ENCODE results near the gene EHBP1L1.

The EHBP1L1 gene

DNA sequence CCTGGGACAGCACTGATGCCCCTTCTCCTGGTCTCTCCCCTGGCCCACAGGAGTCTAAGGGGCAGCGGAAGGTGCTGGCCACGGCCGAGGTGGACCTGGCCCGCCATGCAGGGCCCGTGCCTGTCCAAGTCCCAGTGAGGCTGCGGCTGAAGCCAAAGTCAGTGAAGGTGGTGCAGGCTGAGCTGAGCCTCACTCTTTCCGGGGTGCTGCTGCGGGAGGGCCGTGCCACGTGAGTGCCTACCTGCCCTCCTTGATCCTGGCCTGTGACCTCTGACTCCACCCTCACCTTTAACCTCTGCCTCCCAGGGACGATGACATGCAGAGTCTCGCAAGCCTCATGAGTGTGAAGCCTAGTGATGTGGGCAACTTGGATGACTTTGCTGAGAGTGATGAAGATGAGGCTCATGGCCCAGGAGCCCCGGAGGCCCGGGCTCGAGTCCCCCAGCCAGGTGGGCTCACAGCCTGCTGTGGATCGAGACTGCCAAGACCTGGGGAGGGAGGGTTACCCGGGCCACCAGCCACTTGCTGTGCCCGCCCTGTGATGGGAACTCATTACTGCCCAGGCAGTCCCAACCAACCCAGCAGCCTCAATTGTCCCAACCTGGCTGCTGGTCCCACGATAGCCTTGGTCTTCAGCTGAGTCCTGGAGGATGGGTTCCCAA is 4.3 kb downstream of the EHBP1L1 start:
- DNase-seq = no peak

DNA sequence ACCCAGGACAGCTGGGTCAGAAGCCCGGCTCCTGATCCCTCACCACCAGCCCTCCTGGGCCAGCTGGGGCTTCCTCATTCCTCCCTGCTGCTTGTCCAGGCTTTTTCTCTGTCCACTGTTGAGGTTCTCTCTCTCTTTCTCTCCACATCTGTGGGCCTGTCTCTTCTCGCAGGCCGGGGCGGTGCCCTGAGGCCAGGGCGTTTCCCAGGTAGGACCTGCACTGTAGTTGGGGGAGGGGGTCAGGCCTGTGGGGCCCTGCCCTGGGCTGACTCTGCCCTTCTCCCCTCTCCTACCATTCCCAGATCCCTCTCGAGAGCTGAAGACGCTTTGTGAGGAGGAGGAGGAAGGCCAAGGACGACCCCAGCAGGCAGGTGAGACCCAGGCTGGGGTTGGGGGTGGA is 4.9 kb downstream of the EHBP1L1 start:
- DNase-seq = no peak

DNA sequence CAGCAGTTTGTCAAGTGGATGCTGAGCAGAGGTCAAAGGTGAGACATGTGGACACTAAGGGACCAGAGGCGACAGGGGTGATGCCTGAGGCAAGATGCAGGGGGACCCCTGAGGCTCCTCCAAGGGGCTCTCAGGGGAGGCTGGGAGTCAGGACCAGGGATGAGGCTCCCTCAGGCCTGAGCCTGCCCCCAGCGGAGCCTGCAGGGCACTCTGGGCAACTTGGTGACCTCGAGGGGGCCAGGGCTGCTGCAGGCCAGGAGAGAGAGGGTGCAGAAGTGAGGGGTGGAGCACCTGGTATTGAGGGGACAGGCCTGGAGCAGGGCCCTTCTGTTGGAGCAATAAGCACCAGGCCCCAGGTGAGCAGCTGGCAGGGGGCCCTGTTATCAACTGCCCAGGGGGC is 6.1 kb downstream of the EHBP1L1 start:
- no peak for DNase-seq

DNA sequence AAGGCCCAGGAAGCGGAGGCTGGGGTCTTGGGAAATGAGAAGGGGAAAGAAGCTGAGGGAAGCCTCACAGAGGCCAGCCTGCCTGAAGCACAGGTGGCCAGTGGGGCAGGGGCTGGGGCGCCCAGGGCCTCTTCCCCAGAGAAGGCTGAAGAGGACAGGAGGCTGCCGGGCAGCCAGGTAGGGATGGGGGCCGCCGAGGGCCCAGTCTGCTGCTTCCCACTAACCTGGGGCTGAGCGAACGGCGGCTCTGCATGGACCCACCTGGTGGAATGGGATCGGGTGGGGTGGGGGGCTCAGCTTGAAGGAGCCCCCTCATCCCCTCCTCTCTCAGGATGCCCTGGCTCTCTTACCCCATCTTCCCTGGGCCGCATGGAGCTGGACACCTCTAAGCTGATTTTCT is 7.7 kb downstream of the EHBP1L1 start:
- DNase-seq = no peak

DNA sequence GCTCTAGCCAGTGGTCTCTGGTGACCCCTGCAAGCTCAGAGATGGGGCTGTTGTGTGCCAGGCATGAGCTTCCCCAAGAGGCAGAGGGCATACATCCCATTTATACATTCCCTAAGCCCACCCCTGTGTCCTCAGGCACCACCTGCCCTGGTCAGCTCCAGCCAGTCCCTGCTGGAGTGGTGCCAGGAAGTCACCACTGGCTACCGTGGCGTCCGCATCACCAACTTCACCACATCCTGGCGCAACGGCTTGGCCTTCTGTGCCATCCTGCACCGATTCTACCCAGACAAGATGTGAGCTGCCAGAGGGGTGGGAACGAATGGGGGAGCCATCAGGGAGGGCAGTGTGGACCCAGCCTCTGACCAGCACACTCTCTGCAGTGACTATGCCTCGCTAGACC is 8.3 kb downstream of the EHBP1L1 start:
- no peak for DNase-seq

DNA sequence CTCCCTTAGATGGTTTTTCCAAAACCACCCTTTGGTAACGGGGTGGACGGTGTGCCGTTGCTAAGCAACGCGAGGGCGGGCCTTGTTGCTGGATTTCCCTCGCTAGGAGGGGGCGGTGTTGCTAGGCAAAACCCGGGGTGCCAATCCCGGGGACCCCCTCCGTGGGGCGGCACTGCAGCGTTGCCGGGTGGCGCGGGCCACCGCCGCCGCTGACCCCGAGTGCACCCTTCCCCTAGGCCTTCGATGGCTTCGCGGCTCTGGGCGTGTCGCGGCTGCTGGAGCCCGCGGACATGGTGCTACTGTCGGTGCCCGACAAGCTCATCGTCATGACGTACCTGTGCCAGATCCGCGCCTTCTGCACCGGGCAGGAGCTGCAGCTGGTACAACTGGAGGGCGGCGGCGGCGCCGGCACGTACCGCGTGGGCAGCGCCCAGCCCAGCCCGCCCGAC is 8.9 kb downstream of the EHBP1L1 start:
- no peak for DNase-seq

DNA sequence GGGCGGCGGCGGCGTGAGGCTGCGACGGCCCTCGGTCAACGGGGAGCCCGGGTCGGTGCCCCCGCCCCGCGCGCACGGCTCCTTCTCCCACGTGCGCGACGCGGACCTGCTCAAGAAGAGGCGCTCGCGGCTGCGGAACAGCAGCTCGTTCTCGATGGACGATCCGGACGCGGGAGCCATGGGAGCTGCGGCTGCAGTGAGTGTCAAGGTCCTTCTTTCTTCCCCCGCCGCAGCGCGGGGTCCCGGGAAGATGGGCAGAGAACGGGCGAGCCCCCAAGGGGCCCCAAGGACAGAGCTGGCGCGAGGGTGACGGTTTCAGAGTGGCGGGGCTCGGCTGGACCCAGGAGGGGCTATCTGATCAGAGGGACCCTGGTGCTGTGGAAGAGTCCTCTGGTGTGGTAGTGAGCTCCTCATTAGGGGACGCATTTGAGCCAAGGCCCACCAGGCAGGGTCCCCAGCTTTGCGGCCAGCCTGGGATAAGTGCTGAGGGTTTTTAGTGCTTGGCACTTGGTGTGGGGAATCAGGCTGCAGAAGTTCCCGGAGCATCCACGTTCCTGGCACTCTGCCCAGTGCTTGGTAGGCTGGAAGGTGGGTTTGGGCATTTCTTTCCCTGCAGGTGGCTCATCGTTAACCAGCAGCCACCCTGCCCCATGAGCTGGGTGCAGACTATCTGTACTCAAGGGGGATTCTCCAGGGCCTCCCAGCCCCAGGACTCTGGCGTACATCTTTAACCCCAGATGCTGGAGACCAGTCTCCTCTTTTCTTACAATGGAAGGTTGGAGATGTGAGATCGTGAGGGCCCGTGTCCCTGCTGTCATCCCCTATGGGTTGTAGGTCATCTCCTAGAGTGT is 9.8 kb downstream of the EHBP1L1 start:
- DNase-seq = no peak

DNA sequence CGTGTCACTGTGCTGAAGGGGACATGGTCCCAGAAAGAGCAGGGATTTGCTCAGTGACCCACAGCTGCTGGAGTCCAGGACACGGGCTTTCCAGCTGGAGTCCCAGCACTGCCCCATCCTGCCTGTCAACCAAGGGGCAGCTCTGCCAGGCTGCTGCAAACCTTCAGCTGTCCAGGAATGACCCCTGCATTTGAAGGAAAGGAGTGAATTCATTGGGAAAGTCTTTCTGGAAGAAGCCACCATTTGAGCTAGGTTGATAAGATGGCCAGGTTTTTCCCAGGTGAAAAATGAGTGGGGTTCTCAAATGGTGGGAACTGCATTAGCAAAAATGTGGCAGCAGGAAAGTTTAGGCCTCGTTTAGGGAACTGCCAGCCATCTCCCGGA is 10.4 kb downstream of the EHBP1L1 start:
- DNase-seq = no peak

DNA sequence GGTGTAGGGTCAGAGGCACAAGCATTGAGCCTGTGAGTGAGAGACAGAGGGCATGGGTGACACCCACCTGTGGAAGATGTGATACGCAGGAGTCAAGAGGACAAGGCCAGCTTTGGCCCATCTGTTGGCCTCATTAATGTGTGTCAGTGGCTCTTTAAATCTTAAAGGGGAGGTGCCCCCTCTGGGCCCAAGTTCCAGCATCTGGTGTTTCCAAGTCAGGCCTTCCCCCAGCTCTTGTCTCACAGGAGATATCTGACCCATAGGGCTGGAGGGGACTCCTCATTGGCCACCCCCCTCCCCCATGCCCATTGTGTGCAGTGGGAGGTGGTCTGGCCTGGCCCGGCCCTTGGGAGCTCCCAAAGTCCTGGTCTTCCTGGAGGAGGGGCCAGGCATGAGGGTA is 10.8 kb downstream of the EHBP1L1 start:
- no peak for DNase-seq

DNA sequence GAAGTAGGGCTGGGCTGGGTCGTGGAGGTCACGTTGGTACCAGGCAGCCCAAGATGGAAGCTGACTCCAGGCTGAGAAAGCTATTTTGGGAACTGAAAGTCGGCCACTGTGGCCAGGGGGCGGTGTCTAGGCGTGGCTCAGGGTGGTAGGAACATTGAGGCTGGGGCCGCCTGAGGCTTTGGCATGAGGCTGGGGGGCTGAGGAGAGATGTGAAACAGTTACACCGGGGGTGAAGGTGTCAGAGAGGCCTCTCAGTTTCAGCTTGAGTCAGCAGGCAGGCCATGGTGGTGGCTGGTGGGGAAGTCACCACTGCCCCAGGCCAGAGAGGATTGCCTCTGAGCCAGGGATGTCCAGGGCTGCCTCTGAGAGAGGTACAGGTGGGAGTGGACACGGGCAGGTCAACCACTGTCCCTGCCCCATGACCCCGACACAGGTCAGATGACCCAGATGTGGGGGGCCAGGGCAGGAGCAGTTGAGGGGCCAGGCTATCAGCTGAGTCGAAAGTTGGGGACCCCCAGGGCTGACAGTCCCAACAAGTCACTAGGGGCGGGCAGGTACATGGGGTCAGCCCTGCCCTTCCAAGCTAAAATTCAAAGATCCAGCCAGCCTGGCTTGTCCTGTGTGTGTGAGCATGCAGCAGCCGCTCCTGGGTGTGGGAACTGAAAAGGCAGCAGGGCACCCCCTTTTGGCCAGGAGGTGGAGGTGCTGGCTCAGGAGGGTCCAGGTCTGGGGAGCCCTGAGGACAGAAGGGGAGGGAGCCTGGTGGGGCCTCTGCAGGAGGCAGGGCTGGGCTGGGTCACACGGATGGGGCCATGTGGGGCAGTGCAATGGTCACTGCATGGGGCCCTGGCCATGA is 12.6 kb downstream of the EHBP1L1 start:
- DNase-seq = peak; percentile 68

DNA sequence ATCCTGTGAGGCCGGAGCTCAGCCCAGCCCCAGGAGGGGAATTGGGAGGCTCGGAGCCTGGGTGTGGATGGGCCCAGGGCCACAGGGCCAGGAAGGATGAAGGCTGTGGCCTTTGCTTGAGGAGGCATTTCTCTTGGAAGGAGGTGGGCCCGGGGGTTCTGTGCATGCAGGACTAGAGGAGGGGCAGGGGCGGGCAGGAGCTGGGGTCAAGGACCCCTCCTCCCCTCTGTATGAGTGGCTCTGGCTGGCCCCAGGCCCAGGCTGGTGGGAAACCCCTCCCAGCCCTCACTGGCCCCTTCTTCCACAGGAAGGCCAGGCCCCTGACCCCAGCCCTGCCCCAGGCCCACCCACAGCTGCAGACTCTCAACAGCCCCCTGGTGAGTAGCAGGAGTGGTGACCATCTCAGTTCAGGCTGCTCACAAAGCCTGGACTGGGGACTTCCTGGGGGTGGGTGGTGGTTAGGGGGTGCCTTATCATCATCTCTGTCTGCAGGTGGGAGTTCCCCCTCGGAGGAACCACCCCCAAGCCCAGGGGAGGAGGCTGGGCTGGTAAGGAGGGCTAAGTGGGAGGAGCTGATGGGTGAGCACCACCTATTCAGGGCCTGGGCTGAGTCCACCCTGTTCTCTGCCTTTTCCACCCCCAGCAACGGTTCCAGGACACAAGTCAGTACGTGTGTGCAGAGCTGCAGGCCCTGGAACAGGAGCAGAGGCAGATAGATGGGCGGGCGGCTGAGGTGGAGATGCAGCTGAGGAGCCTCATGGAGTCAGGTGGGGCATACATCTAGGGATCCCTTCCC is 13.8 kb downstream of the EHBP1L1 start:
- peak; percentile 45 for DNase-seq

DNA sequence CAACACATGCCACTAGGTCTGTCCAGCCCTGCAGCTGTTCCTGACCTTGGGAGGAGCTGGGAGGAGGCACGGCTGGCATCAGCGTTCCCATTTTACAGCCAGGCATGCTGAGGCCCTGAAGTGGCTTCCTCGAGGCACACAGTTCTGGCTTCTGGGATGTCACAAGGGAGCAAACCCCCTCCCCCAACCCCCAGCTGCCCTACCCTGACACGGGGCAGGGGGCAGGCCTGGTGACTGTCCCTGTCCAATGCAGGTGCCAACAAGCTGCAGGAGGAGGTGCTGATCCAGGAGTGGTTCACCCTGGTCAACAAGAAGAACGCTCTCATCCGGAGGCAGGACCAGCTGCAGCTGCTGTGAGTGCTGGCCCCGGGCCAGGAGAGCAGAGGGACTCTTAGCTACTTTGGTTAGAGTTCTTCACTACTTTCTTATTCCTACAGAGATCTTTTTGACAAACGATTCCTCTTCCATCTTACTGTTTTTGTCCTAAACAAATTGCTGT is 14.4 kb downstream of the EHBP1L1 start:
- DNase-seq = no peak

DNA sequence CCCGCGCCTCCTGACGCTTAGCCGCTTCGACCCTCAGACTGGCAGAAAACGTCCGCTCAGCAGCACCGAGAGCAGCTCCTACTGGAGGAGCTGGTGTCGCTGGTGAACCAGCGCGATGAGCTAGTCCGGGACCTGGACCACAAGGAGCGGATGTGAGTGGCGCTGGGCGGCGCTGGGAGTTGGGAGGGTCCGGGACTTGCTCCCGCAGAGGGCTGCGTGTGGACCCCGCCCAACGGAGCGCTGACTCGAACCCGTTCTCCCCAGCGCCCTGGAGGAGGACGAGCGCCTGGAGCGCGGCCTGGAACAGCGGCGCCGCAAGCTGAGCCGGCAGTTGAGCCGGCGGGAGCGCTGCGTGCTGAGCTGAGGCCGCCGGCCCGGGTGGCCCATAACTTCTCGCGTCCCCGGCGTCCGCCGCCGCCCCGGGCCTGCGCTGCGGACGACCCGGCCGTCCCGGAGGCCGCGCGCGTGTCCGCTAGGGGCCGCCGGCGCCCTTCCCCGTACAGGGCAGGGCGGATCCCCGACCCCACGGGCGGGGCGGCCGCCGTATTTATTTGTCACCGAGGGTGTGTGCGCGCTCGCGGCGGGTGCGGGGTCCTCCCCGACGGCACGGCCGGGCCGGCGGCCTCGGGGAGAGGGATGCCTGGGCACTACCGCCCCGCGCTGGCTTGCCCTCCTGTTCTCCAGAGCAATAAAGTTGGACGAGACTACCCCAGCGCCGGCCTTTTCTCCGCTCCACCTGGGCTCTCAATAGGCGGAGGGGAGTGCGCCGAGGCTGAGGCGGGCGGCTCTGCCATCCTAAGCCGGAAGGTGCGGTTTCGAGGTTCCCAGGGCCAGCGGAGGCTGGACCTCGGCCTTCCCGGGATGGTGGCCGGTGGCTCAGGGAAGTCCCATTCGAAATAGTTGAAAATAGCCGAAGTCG is 16.3 kb downstream of the EHBP1L1 start:
- DNase-seq = no peak

DNA sequence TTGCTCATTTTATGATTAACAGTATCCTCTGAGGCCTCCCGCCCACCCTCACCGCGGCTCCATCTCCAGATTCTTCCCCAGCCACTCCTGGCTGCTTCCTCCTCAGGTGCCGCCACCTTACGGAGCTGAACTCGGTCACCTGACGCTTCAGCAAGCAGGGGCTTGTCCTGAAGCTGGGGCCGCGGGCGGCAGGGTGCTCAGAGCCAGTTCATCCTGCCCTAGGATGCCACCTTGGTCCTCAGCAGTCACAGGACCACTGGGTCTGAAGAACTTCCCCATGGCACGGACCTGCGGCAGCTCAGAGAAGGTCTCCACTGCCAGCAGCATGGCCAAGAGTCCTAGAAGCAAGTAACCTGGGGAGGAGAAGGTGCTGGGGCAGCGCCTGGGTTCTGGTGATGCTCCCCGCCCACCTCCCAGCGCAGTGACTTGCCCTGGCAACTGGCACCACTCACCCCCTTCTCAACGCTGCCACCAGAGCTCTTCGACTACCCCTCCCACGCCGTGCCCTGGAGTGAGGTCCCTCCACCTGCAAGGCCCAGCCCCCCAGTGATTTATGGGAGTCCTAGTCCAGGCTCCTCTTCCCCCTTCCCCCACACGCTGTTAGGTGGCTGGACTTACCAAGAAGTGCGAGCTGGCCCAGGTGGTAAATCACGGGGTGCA is 17.1 kb downstream of the EHBP1L1 start:
- DNase-seq = no peak

DNA sequence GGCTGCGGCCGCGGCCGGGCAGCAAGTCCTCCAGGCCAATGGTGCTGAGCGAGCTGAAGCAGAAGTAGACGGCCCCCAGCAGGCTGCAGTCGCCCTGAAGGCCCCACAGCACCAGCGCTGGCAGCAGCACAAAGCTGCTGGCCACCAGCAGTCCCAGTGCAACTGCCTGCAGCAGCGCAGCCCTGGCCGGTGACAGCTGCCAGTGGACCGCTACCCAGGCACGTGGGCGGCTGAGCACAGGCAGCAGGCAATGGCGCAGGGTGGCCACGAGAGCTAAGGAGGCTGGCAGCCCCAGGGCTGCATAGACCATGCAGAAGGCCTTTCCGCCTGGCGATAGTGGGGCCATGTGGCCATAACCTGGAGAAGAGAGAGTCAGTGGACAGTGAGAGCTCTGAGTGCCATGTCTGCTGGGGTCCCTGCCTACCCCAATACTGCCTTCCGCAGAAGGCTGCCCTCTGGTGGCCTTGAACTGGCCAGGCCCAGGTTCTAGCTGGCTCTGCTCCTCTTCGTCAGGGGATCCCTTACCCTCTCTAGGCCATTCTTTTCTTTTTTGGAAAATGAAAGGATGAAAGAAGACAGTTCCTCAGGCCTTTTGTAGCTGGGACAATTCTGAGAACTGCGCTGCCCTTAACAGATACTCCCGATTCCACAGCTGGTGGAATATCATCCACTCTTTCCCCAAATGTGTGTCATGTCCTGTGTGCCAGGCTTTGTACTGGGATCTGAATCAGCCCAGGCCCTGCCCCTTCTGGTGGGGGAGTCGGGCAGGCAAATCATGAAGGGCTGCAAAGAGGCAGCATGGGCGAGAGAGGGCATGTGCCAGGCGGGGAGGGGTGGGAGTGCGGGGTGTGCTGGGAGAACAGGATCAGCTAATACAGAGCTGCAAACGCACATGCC is 17.9 kb downstream of the EHBP1L1 start:
- DNase-seq = peak; percentile 36

DNA sequence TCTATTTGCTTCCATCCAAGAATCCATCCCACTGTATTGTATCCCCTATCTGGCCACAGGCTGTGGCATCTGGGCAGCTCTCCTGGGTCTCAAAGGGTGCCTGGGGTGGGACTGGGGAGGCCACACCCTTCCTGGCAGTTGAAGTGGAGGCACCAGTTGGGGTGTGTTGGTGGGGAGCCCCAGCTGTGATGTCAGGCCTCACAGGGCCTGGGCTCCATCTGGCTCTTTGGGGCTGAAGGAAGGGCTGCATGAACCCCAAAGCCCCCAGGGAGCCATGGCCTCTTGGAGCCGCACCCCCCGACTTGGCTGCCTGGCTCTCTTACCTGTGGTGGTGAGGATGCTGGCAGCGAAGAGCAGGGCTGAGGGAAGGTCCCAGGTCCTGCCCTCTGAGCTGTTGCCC is 19.3 kb downstream of the EHBP1L1 start:
- DNase-seq = no peak

DNA sequence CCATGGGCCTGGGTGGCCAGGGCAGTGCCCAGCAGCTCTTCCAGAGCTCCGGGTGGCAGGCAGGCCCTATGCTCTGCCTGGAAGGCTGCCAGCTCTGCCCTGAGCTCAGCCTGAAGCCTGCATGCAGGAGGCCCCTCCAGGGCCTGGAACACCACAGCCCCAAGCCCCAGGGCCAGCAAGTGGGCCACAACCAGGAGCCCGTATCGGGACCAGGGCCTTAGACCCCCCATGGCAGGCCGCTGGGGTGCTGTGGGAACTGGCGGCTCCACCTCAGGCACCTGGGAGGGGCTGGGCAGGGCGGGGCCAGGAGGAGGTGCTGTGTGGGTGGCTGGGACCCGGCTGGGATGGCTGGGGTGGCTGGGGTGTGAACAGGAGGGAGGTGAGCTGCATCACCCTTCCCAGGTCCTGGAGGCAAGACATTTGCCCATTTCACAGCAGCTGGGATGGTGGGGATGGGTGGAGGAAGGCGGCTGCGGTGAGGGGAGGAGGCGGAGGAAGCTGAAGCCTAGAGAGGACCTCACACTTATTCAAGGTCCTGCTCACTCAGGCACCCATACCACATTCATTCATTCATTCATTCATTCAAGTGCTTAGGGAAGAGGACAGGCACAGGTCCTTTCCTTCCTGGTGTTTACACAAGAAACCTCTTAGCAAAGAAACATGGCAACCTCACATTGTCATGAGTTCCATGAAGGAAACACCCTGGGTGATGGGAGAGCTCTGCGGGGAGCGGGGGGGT is 19.9 kb downstream of the EHBP1L1 start, which contains the start of gene KCNK7:
KCNK7 (minus strand) TSS at position 258 of the 739 bp plus-strand sequence; CDS start at position 230, 28 bp downstream.
- no peak for DNase-seq

DNA sequence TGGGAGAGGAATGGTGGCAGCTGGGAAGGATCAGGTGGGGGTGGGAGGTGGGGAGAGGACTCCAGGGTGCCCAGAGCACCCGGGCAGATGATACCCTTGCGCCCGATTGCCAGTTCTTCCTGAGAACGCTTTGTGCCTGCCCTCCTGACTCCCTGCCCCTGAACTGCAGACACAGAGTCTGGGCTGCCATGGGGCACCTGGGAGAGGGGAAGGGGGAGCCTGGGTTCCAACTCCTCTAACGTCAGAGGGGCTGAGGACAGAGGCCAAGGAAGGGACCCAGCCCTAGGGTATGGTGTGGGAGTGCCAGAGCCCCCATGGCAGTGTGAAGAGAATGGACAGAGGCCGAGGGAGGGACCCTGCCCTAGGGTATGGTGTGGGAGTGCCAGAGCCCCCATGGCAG is 20.7 kb downstream of the EHBP1L1 start:
- DNase-seq = no peak

DNA sequence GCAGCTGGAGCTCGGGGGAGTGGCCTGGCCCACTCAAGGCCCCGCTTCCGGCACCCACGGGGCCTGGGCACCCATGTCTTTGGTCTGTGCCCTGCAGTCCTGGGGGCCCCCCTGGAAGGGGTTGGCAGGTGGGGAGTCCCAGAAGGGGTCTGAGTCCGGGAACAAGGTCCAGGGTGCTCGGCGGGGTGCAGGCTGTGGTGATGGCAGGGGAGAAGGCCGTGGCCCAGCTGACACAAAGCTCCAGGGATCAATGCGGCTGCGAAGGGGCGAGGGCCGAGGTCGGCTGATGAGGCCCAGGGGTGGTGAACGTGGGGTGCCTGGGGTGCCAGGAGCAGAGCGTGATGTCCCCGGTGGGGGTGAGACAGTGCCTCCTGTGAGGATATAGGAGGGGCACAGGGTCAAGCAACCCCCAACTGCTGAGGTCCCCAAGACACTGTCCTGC is 22.4 kb downstream of the EHBP1L1 start:
- DNase-seq = no peak
